LNCaP clone FGC (cell line): Measurements from ENCODE around the gene PCMT1.
"Not testable (repeated sequence)": the region's sequence is repeated elsewhere in the genome, so short reads cannot be mapped to it uniquely, and the experiment has no call there.

Experiments used
- DNase-seq: peaks from one replicate; pipeline ENCODE4 v3.0.0-alpha.2; 2011; ENCODE audit warnings: low read depth
- H3K4me3 ChIP-seq: 2 replicates; pipeline ENCODE4 v1.5.1; 2011; ENCODE audit warnings: mild to moderate bottlenecking, low read depth, low read length, control low read depth
- CTCF ChIP-seq: IDR thresholded peaks from 2 replicates; pipeline ENCODE4 v1.5.1; 2012; ENCODE audit warnings: mild to moderate bottlenecking; ENCODE audit not compliant: control insufficient read depth, insufficient read depth; ENCODE audit errors: extremely low read depth

Gene PCMT1

GRCh38 chr6:149852881-149853280, 103.3 kb downstream of the PCMT1 start:
- no peak overlapping the region for H3K4me3 ChIP-seq
- no peak for DNase-seq
- no peak for TF ChIP-seq CTCF

GRCh38 chr6:149854017-149854416, 104.5 kb downstream of the PCMT1 start:
- DNase-seq, H3K4me3 ChIP-seq: not testable (repeated sequence)

GRCh38 chr6:149854532-149854931, 105.0 kb downstream of the PCMT1 start:
- no peak for DNase-seq
- no peak overlapping the region for H3K4me3 ChIP-seq
- no peak for TF ChIP-seq CTCF

- TF ChIP-seq CTCF, result no peak
- H3K4me3 ChIP-seq, result peak overlapping the region; percentile 35
- no peak for DNase-seq
Measured at GRCh38 chr6:149855040-149855654, 105.6 kb downstream of the PCMT1 start.

- TF ChIP-seq CTCF, result no peak
- H3K4me3 ChIP-seq, result peak overlapping the region; percentile 35
- DNase-seq, result peak; percentile 94
Measured at GRCh38 chr6:149855741-149856140, 106.2 kb downstream of the PCMT1 start.

- DNase-seq, result no peak
- no peak for TF ChIP-seq CTCF
Measured at GRCh38 chr6:149856256-149856994, 106.9 kb downstream of the PCMT1 start.

GRCh38 chr6:149857541-149857940, 108.0 kb downstream of the PCMT1 start:
- H3K4me3 ChIP-seq, result no peak overlapping the region
- no peak for TF ChIP-seq CTCF
- DNase-seq, result peak; percentile 72

More at GRCh38 chr6:149856256-149856994, 106.9 kb downstream of the PCMT1 start:
- H3K4me3 ChIP-seq, result no peak overlapping the region
